GM18907 (cell line): ENCODE data around the gene ABCC3.

Experiments used
- ATAC-seq: cut with Tn5 transposase; IDR thresholded peaks from one replicate; pipeline ENCODE4 v1.9.1; 2021; ENCODE audit warnings: mild to moderate bottlenecking, moderate library complexity; ENCODE audit not compliant: unreplicated experiment

Gene ABCC3

DNA sequence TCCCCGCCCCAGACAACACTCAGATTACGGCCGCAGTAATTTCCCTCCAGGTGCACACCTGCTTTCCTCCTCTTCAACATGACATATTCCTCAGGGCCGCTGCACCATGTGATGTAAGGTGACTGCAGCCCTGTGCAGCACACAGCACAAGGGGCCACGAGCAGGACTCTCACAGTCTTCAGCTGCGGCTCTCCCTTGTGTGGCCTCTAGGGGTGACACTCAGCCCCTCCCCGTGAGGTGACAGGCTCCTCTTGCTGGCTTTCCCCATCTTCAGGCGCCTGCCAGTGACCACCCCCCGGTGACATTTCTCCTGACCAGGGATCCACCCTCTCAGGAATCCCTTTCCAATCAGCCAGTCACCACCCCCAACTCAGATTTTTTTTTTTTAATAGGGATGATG is 31.3 kb upstream of the ABCC3 start:
- no peak for ATAC-seq

DNA sequence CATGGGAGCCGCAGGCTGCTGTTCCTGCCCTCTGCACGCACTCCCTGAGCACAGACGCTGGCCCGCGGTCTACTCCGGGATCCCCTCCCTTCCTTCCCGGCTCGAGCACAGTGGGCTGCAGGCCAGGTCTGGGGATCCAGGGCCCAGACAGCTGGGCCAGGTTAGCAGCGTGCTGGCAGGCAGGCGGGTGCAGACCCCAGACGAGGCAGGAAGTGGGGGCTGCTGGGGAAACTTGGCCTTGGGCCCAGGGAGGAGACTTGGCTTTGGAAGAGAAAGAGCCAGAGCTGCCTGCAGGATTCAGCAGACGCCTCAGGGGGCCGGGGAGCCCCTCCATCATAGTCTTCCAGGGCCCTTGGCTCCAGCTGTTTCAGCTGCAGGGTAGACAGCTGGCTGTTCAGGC is 30.2 kb upstream of the ABCC3 start:
- no peak for ATAC-seq

DNA sequence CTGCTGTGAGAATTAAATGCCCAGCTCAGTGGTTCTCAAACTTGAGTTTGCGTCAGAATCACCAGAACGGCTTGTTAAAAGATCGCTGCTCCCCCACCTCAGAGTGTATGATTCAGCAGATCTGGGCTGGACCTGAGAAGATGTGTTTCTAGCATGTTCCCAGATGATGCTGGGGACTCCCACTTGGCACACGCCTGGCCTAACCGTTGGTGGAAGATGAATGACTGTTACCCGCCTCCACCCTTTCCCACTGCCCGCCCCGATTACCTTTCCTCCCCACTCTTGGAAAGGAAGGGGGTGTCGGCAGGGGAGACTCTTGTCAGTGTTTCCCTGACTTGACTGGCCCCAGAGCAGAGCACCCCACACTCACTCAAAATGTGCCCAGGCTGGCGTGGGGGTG is 29.3 kb upstream of the ABCC3 start:
- no peak for ATAC-seq

DNA sequence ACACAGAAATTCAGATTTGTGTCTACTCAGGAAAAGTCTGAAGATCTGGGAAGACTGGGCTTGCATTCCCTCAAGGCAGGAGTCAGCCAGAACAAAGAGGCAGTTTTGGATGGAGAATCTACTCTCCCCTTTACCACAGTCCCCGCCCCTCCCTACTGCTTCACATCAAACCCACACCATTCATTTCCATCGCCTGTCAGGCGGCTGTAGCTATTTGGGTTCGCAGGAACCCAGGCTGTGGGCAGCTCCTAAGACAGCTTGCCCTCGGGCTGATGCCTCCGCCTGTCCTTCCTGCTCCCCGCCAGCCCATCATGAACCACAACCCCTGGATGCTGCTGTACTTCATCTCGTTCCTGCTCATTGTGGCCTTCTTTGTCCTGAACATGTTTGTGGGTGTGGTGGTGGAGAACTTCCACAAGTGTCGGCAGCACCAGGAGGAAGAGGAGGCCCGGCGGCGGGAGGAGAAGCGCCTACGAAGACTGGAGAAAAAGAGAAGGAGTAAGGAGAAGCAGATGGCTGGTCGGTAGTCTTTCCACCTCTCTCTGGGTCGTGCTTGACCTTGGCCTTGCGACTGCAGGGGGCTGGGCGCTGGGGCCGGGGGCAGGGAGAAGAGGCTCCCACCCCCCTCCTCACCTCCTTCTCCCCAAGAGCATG is 27.0 kb upstream of the ABCC3 start:
- ATAC-seq = no peak

DNA sequence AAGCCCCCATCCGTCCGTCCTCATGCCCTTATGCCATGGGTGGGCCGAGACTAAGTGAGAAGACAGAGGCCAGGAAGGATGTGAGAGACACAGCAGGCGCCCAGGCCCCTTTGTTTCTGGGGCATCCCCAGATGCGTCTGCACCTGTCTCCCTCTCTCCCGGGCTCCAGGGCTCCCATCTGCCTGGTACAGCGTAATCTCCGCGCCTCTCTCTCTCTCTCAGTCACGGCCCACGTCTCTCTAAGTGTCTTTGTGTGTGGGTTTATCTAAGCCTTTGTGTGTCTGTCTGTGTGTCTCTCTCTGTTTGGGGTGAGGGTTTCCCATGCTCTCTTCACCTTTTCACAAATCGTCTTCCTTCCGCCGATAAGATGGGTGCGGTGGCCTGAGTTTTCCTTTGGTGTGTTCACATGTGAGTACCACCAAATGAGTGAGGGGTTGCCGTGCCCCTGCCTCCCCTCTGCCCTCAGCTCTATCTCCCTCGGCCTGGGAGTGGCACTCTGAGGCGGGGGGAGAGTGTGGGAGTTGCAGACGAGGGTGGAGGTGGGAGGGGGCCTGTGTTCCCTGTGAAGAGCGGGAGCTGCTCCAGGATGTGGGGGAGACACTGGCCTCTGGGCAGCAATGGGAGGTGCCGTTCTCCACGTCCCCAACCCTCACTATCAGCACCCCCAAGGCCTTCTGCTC is 25.8 kb upstream of the ABCC3 start:
- ATAC-seq = no peak

DNA sequence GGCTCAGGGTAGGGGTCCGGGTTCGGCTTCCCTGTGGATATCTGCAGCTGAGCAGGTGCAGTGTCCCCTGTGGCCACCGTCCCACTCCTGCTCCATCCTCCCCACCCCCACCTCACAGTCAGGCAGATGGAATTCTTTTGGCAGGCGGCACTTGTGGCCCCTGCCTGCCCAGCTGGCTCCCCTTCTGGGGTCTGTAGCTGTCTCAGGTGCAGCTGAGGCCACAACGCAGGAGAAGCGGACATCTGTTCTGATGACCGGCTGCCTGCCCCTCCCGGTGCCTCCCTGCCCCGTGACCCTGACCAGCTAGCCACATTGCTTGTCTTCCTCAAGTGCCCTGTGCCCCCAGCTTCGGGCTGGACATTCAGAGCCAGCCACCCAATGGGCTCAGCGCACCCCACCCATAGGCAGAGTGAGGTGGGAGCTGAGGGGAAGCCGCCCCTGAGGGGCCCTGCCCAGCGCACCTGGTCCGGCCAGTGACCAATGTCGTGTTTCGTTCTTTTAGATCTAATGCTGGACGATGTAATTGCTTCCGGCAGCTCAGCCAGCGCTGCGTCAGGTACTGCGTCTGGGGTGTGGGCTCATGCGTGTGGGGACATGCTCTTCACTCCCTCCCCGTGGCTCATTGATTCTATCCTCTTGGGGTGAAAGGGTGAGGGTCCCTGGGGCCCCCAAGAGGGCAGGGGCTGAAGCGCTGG is 25.2 kb upstream of the ABCC3 start:
- no peak for ATAC-seq

DNA sequence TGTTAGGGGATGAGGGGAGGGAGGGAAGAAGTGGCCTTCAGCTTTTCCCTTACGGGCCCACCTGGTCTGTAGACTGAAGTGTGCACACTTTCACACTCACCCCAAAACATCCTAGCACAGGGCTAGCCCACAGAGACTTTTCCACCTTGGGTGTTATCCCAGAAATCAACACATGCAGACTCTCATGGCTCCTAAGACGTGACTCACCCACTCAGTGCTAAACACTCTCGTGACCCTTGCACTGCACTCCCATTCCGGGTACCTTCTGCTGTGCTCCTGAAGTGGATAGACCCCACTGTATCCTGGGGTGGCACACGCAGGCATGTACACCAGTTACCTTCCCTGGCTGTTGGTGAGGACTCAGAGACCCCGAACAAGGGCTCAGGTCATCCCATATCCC is 23.0 kb upstream of the ABCC3 start:
- no peak for ATAC-seq

DNA sequence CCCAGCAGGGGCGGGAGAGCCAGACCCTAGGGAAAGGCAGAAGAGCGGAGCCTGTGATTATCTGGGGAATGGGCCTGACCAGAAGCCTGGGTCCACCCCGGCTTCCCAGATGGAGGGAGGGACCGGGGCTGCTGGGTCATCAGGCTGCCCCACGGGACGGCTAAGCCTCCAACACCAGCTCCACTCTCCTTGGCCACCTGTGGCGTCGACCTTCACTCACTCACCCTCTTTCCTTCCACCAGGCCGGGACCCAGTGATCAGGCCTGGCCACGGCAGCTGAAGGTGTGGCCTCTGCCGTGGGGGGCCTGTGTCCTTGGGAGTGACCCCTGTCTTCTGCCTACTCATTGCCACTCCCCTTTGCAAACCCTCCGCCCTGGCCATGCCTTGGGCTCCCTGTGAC is 22.4 kb upstream of the ABCC3 start:
- ATAC-seq = no peak

DNA sequence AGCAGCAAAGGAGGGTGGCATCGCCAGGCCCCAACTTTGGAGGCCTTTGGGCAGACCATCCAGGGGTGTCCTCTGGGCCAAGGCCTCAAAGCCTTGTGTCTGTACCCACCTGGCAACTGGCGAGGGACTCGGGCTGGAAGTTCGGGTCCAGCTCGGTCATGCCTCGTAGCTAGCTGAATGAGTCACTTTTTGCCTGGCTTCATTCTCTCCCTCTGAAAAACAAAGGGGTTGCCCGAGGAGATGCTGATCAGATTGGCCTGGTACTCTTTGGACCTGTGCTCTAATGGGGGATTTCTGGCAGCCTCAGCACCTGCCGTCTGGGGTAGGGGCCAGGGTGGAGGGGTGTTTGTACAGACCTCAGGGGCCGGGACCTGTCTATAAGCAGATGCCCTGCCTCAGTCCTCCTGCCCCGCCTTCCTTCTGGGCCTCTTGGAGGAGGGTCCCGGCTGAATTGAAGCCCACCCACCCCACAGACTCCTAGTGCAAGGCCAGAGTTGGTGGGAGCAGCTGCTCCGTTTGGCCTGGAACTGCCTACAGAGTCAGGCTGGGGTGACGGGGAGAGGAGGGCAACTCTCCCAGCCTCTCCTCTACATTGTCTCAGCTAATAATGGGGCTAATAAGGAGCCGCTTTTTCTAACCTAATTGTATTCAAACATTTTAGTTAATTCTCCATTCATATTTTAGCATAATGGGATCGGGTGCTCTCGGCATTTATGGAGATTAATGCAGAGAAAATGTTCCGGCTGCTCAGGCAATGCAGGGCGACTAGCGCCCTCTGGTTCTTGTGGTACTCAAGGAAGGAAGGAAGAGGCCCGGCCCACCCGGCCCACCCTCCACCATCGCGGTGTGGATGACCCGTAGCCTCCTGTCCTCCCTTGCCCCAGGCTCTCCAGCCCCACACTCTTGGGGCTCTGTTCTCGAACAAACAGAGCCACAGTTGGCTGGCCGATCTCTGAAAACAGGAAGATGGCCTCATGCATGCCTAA is 21.4 kb upstream of the ABCC3 start:
- ATAC-seq = no peak

DNA sequence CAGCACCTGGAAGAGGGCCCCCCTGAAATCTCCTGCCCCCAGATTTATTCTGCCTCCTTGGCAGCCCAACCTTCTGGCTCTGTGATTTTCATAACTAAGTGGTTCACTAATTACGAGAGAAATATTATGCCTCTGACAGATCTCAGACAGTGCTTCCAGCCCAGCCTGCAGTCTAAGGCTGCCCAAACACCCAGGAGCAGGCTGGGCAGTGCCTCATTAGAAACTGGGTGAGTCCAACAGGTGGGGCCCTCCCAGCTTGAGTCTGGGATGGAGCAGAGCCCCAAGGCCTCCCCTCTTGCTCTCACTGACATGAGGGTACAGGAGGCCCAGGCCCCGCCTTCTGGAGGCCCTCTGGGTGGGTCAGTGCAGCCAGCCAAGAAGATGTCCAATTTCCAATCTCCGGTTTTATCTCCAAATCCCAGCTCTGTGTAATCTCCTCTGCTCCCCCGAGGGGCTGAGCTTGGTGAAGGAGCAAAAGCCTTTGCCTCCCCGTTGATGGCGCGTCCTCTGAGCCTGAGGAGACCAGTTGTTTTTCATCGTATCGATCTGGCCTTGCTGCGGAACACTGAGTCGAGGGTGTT is 20.1 kb upstream of the ABCC3 start:
- ATAC-seq = no peak

DNA sequence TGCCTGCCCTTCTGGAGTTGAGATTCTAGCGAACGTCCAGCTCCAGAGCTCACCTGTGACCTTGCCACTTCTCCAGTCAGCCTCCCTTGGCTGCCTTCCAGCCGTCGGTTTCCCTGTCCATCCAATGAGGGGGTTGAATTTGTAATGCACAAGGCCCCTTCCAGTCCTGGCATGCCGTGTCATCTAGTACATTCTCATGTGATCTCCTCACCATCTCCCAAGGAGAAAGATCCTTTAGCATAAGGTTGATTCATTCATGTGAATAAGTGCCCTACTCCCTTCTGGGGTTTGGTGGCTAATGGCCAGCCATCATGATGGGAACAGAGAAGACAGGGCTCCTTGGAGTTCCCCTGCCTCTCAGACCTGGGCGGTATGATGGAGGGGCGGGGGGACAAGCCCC is 18.9 kb upstream of the ABCC3 start:
- ATAC-seq = no peak

DNA sequence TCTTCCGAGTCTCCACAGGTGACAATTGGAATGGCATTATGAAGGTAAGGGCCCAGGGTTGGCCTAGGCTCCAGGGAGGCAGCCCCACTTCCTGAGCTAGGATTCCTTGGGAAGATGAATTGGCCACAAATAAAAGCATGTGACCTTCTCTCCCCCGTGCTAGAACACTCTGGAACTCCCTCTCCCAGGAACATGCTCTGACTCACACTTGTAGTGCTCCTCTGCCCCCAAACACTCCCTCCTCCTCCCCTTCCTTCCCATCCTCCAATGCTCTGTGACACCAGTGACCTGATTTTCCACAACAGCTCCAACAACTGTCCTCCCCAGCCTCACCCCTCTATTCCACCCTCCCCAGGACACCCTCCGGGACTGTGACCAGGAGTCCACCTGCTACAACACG is 16.4 kb upstream of the ABCC3 start:
- no peak for ATAC-seq

DNA sequence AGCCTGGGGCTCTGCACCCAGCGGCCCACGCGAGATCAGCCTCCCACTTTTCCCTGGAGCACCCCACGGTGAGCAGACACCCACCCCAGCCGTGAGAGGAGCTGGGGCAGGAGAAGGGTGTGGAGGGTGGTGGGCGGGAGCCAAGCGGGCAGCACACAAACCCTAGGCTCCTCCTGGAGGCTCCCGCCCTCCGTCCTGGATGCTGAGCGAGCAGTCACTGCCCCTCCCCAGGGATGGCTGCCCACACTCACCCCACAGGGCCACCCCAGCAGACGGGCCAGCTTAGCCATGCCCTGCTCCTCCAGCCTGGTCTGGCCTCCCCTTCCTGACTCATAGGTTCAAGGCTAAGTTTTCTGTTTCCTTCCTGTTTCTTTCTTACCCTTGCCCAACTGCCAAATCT is 15.7 kb upstream of the ABCC3 start:
- no peak for ATAC-seq

DNA sequence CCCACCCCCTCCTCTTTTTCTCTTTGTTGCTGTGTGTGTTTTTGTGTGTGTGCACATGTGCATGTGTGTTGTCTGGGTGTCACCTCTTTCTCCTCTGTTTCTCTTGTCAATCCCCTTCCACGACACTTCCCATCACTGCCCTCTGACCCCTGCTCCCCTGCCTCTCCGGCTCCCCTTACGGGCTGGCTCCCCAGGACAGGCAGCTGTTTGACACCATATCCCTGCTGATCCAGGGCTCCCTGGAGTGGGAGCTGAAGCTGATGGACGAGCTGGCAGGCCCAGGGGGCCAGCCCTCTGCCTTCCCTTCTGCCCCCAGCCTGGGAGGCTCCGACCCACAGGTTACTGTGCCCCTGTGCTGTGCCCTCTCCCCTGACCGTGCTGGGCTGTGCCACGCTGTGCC is 15.2 kb upstream of the ABCC3 start:
- ATAC-seq = no peak

DNA sequence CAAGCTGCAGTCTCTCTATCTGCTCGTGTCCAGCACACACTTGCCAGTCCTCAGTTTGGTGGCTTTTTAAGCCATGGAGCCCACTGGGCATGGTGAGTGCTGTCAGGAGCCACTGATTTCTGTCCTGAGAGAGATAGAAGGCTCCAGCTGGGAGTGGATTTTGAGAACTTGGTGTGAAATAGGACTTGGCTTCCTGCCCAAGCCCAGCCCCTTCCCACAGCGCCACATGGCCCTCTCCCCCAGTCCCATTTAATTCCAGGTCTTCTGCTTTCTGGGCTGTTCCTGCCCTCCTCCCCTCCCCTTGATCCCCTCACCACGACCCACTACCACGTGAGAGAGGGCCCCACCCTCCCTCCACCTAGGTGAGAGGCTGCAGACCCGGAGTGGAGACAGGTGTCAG is 14.4 kb upstream of the ABCC3 start:
- ATAC-seq = no peak

DNA sequence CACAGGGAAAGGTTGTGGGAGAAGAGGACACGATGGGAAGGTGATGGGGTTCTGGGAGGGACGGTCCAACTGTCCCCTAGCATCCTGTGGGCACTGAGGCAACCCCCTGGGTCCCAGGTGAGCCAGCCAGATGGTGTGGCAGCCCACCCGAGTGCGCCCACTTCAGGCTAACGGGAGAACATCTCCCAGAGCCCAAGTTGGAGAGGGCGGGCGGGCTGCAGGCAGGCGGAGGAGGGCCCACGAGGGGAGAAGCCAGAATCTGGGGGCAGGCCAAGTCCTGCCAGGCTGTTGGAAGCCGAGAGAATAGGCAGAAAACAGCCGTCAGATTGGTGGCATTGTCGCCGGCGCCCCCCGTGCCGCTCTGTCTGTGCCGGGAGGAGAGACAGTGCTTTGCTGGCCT is 13.8 kb upstream of the ABCC3 start:
- ATAC-seq = no peak

DNA sequence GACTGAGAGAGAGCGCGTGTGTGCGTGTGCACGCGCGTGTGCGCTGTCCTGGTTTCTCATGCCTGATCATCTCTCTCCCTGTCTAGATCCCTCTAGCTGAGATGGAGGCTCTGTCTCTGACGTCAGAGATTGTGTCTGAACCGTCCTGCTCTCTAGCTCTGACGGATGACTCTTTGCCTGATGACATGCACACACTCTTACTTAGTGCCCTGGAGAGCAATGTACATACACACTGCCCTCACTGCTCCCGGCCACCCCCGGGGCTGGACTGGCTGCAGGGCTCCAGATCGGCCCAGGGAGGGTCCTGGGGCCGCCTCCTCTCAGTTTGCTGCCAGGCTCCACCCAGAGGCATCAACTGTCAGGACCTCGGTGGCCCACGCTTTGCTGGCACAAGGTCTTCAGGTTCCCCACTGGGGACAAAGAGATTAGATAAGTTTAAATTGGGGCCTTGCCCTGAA is 13.1 kb upstream of the ABCC3 start:
- ATAC-seq = no peak

DNA sequence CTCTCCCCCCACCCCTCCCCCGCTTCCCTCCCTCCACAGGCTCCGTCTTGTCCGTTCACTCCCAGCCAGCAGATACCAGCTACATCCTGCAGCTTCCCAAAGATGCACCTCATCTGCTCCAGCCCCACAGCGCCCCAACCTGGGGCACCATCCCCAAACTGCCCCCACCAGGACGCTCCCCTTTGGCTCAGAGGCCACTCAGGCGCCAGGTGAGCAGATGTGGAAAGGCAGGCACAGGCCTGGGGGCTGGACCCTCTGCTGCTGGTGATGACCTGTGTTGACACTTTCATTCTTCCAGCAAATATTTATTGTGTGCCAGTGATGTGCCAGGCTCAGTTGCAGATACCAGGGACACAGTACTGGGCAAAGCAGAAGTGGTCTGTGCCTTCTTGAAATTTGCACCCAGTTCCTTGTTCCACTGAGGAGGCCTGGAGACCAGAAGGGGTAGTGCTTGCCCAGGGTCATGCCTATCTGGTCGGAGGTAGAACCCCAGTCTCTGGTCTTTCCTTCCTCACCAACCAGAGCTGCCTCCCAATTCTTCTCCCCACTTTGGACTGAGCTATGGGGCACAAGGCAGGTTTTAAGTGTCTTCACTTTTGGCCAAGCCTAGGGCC is 10.3 kb upstream of the ABCC3 start:
- ATAC-seq = no peak

DNA sequence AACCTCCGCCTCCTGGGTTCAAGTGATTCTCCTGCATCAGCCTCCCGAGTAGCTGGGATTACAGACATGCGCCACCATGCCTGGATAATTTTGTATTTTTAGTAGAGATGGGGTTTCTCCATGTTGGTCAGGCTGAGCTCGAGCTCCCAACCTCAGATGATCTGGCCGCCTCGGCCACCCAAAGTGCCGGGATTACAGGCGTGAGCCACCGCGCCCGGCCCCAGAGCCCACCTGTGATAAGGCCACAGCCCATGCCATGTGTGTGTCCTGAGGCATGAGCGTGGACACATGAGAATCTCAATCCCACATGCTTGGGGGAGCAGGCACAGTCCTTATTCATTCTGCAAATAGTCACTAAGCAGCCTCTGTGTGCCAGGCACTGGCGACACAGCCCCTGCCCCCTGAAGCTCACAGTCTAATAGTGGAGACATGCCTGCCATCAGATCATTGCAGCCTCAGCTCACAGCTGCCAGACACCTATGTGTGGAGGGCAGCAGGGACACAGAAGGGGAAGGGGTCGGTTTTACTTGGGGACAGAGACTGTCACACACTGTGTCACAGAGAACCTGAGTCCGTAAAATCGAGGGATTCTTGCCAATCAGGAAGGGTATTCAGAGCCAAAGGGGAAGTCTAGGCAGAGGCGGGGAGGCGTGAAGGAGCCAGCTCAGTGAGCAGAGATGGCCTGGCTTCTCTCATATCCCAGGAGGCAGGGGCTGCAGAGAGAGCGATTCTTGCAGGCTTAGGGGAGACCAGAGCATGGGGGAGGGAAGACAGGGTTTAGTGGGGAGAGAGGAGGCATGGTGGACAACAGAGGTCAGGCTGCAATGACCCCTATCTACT is 9.4 kb upstream of the ABCC3 start:
- no peak for ATAC-seq
